ENCODE measurements around the gene ADD2.

- TF ChIP-seq EZH2 (IDR thresholded peaks at IDR 0.05; ENCODE audit: low read depth) (no peak), CTCF (conservative IDR thresholded peaks at IDR 0.05) (no peak)
These were observed 141.6 kb downstream of the ADD2 start for GRCh38 chr2:70626254-70626990.

Measured in PC-9 (cell line).